Tibial artery (tissue), 4 donors: ENCODE results near the gene RERG.

Experiments
- DNase-seq, 2 donors: peaks; one replicate each; pipeline ENCODE4 v3.0.0-alpha.2; 2019
- H3K27ac ChIP-seq, 2 donors: fragments of 200-600 bp; sonication (generic) in 1 of 2; 1 replicate in 1 of 2; 2 replicates in 1 of 2; pipeline ENCODE4 v1.5.1; 2018 to 2019; ENCODE audit warnings: mild to moderate bottlenecking in 1 of 2
- H3K27me3 ChIP-seq, 2 donors: fragments of 200-600 bp; sonication (generic) in 1 of 2; one replicate each; pipeline versions ENCODE4 v1.5.1 to v1.6.0; 2016 to 2019
- H3K36me3 ChIP-seq, 3 donors: fragments of 200-600 bp; sonication (generic) in 2 of 3; one replicate each; pipeline ENCODE4 v1.5.1; 2016 to 2019; ENCODE audit warnings: mild to moderate bottlenecking in 2 of 3
- H3K4me1 ChIP-seq, 4 donors: fragments of 200-600 bp; sonication (generic) in 2 of 4; 1 replicate in 3 of 4; 2 replicates in 1 of 4; pipeline ENCODE4 v1.5.1; 2016 to 2019
- H3K4me3 ChIP-seq, 2 donors: fragments of 200-600 bp; sonication (generic) in 1 of 2; 1 replicate in 1 of 2; 2 replicates in 1 of 2; pipeline ENCODE4 v1.5.1; 2018 to 2019; ENCODE audit warnings: mild to moderate bottlenecking in 2 of 2
- H3K9me3 ChIP-seq, 3 donors: fragments of 200-600 bp; sonication (generic) in 1 of 3; one replicate each; pipeline ENCODE4 v1.5.1; 2016 to 2019
- CTCF ChIP-seq, 2 experiments: fragments of 200-600 bp in 1 of 2; fragments of 450-650 bp in 1 of 2; IDR thresholded peaks; one replicate each; pipeline ENCODE4 v1.5.1; 2017 to 2019; ENCODE audit warnings: antibody characterized with exemption in 2 of 2, mild to moderate bottlenecking in 1 of 2, moderate library complexity in 1 of 2
- intact Hi-C: fragments of 100-400 bp; cut with DNase I; formaldehyde crosslinking; loops from one replicate; pipeline ENCODE4 v1.15.0; 2023; ENCODE audit warnings: low total_unique reads

RERG gene

GRCh38 chr12:15218794-15219193, 2.4 kb downstream of the RERG start:
- DNase-seq, result no peak
- Histone ChIP-seq H3K4me1 (peaks cover 0 to 73% (median 37%) of the 10 kb centered on the region in 4 donors), H3K4me3 (peak overlapping the region; percentile 66 to 75), H3K36me3 (no peaks in the 10 kb centered on the region), H3K27ac (peak overlapping the region; percentile 90 to 93), H3K27me3 (no peaks in the 10 kb centered on the region), H3K9me3 (no peaks in the 10 kb centered on the region)
- intact Hi-C loops, result no loop called here
- TF ChIP-seq CTCF (IDR thresholded peaks at IDR 0.05), result no peak

GRCh38 chr12:15216036-15216889, 5.0 kb downstream of the RERG start:
- Histone ChIP-seq H3K4me1 (peaks cover 0 to 82% (median 38%) of the 10 kb centered on the region in 4 donors), H3K27me3 (no peaks in the 10 kb centered on the region), H3K36me3 (no peaks in the 10 kb centered on the region), H3K4me3 (no peak overlapping the region), H3K9me3 (no peaks in the 10 kb centered on the region), H3K27ac (peak overlapping the region; percentile 90 to 93)
- no peak for DNase-seq
- intact Hi-C loops, result no loop called here
- no peak for TF ChIP-seq CTCF (IDR thresholded peaks at IDR 0.05)

- no peak for DNase-seq
- no peaks in the 10 kb centered on the region for H3K27me3 ChIP-seq
- no peaks in the 10 kb centered on the region for H3K9me3 ChIP-seq
- H3K4me1 ChIP-seq, result peaks cover 0 to 94% (median 46%) of the 10 kb centered on the region in 4 donors
- H3K4me3 ChIP-seq, result no peak overlapping the region
- no peaks in the 10 kb centered on the region for H3K36me3 ChIP-seq
- TF ChIP-seq CTCF (IDR thresholded peaks at IDR 0.05), result no peak
- peak overlapping the region; percentile 90 to 93 for H3K27ac ChIP-seq
- intact Hi-C loops, result no loop called here
Measured at GRCh38 chr12:15214851-15215601, 6.2 kb downstream of the RERG start.

GRCh38 chr12:15212930-15213329, 8.3 kb downstream of the RERG start:
- TF ChIP-seq CTCF (IDR thresholded peaks at IDR 0.05), result no peak
- intact Hi-C loops, result no loop called here
- H3K4me1 ChIP-seq, result peaks cover 0 to 97% (median 55%) of the 10 kb centered on the region in 4 donors
- no peak for DNase-seq
- no peaks in the 10 kb centered on the region for H3K9me3 ChIP-seq
- no peaks in the 10 kb centered on the region for H3K36me3 ChIP-seq
- H3K4me3 ChIP-seq, result no peak overlapping the region
- no peaks in the 10 kb centered on the region for H3K27me3 ChIP-seq
- H3K27ac ChIP-seq, result peak overlapping the region; percentile 90 to 93

- Histone ChIP-seq H3K27ac (peak overlapping the region; percentile 80 to 81), H3K4me1 (peaks cover 0 to 95% (median 58%) of the 10 kb centered on the region in 4 donors), H3K9me3 (no peaks in the 10 kb centered on the region), H3K36me3 (no peaks in the 10 kb centered on the region), H3K4me3 (no peak overlapping the region), H3K27me3 (no peaks in the 10 kb centered on the region)
- no peak for TF ChIP-seq CTCF (IDR thresholded peaks at IDR 0.05)
- DNase-seq, result no peak
- intact Hi-C loops, result no loop called here
Measured at GRCh38 chr12:15209782-15210181, 11.4 kb downstream of the RERG start.
